ENCODE results near the gene SERPINB12. TPM values are rescaled to one million over a fixed set of nuclear protein-coding genes. Genes with fewer than 3 reads are reported as not detected.

SERPINB12 gene
- total RNA-seq, 1 experiment from 2014 or later: not detected

- DNase-seq: no peak
- Mint-ChIP-seq H3K9me3 (ENCODE audit: low read depth, unreplicated experiment) (no peaks in the 10 kb centered on the region), H3K4me1 (ENCODE audit: low read depth, unreplicated experiment) (peaks cover 37% of the 10 kb centered on the region), H3K4me3 (ENCODE audit: low read depth, unreplicated experiment) (no peak overlapping the region), H3K27ac (ENCODE audit: unreplicated experiment) (no peak overlapping the region), H3K36me3 (ENCODE audit: insufficient read depth, unreplicated experiment) (peaks cover 5% of the 10 kb centered on the region), H3K27me3 (ENCODE audit: unreplicated experiment) (no peaks in the 10 kb centered on the region)
- intact Hi-C loops (cut with micrococcal nuclease; ENCODE audit: unreplicated experiment): loop anchor here (1.0 kb wide), 1 partner anchor 73 kb away; no protein-coding TSS in a partner anchor
- BruUV-seq (replicated peaks): no TSS peak
- TF ChIP-seq CTCF (IDR thresholded peaks at IDR 0.05; ENCODE audit: unreplicated experiment): no peak
- CTCF ChIA-PET: interaction anchor here (0.5 to 1.1 kb wide), 2 partner anchors 138 to 1130 kb away, joined by 3 to 6 read pairs; no protein-coding TSS in a partner anchor
Measured at GRCh38 chr18:63603772-63604171, 61.6 kb downstream of the SERPINB12 start.

- BruUV-seq (replicated peaks): no TSS peak
- Mint-ChIP-seq H3K4me3 (ENCODE audit: low read depth, unreplicated experiment) (no peak overlapping the region), H3K27ac (ENCODE audit: unreplicated experiment) (peak overlapping the region; percentile 73), H3K9me3 (ENCODE audit: low read depth, unreplicated experiment) (no peaks in the 10 kb centered on the region), H3K36me3 (ENCODE audit: insufficient read depth, unreplicated experiment) (peaks cover 5% of the 10 kb centered on the region), H3K4me1 (ENCODE audit: low read depth, unreplicated experiment) (peaks cover 29% of the 10 kb centered on the region), H3K27me3 (ENCODE audit: unreplicated experiment) (no peaks in the 10 kb centered on the region)
- peak; percentile 55 for DNase-seq
- CTCF ChIA-PET: interaction anchor here (0.9 kb wide), 2 partner anchors 87 to 137 kb away, joined by 3 to 9 read pairs; no protein-coding TSS in a partner anchor
- TF ChIP-seq CTCF (IDR thresholded peaks at IDR 0.05; ENCODE audit: unreplicated experiment): no peak
- intact Hi-C loops (cut with micrococcal nuclease; ENCODE audit: unreplicated experiment): loop anchor here (1.0 kb wide), 1 partner anchor 71 kb away; no protein-coding TSS in a partner anchor
Measured at GRCh38 chr18:63604791-63605567, 62.8 kb downstream of the SERPINB12 start.

- H3K9me3 Mint-ChIP-seq (ENCODE audit: low read depth, unreplicated experiment): no peaks in the 10 kb centered on the region
- BruUV-seq (replicated peaks): no TSS peak
- no peak overlapping the region for H3K4me3 Mint-ChIP-seq (ENCODE audit: low read depth, unreplicated experiment)
- H3K36me3 Mint-ChIP-seq (ENCODE audit: insufficient read depth, unreplicated experiment): peaks cover 5% of the 10 kb centered on the region
- no peak for TF ChIP-seq CTCF (IDR thresholded peaks at IDR 0.05; ENCODE audit: unreplicated experiment)
- H3K27ac Mint-ChIP-seq (ENCODE audit: unreplicated experiment): no peak overlapping the region
- intact Hi-C loops (cut with micrococcal nuclease; ENCODE audit: unreplicated experiment): no loop called here
- CTCF ChIA-PET: no interaction called here
- H3K4me1 Mint-ChIP-seq (ENCODE audit: low read depth, unreplicated experiment): peaks cover 29% of the 10 kb centered on the region
- no peaks in the 10 kb centered on the region for H3K27me3 Mint-ChIP-seq (ENCODE audit: unreplicated experiment)
- DNase-seq: no peak
Measured at GRCh38 chr18:63606526-63606925, 64.4 kb downstream of the SERPINB12 start.

- no TSS peak for BruUV-seq (replicated peaks)
- H3K9me3 Mint-ChIP-seq (ENCODE audit: low read depth, unreplicated experiment): no peaks in the 10 kb centered on the region
- H3K27me3 Mint-ChIP-seq (ENCODE audit: unreplicated experiment): peaks cover 14% of the 10 kb centered on the region
- CTCF ChIA-PET: no interaction called here
- intact Hi-C loops (cut with micrococcal nuclease; ENCODE audit: unreplicated experiment): no loop called here
- DNase-seq: no peak
- TF ChIP-seq CTCF (IDR thresholded peaks at IDR 0.05; ENCODE audit: unreplicated experiment): no peak
- no peaks in the 10 kb centered on the region for H3K36me3 Mint-ChIP-seq (ENCODE audit: insufficient read depth, unreplicated experiment)
- no peak overlapping the region for H3K27ac Mint-ChIP-seq (ENCODE audit: unreplicated experiment)
- H3K4me3 Mint-ChIP-seq (ENCODE audit: low read depth, unreplicated experiment): no peak overlapping the region
- no peaks in the 10 kb centered on the region for H3K4me1 Mint-ChIP-seq (ENCODE audit: low read depth, unreplicated experiment)
Measured at GRCh38 chr18:63613420-63613819, 71.3 kb downstream of the SERPINB12 start.
